Glomerular visceral epithelial cell (primary cell): ENCODE data around the gene E2F7.
"Not testable (repeated sequence)": the region's sequence is repeated elsewhere in the genome, so short reads cannot be mapped to it uniquely, and the experiment has no call there.

ENCODE experiments used
- DNase-seq: peaks from one replicate; pipeline ENCODE4 v3.0.0-alpha.2; 2016; ENCODE audit errors: extremely low spot score

The E2F7 gene, protein sequence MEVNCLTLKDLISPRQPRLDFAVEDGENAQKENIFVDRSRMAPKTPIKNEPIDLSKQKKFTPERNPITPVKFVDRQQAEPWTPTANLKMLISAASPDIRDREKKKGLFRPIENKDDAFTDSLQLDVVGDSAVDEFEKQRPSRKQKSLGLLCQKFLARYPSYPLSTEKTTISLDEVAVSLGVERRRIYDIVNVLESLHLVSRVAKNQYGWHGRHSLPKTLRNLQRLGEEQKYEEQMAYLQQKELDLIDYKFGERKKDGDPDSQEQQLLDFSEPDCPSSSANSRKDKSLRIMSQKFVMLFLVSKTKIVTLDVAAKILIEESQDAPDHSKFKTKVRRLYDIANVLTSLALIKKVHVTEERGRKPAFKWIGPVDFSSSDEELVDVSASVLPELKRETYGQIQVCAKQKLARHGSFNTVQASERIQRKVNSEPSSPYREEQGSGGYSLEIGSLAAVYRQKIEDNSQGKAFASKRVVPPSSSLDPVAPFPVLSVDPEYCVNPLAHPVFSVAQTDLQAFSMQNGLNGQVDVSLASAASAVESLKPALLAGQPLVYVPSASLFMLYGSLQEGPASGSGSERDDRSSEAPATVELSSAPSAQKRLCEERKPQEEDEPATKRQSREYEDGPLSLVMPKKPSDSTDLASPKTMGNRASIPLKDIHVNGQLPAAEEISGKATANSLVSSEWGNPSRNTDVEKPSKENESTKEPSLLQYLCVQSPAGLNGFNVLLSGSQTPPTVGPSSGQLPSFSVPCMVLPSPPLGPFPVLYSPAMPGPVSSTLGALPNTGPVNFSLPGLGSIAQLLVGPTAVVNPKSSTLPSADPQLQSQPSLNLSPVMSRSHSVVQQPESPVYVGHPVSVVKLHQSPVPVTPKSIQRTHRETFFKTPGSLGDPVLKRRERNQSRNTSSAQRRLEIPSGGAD

DNA sequence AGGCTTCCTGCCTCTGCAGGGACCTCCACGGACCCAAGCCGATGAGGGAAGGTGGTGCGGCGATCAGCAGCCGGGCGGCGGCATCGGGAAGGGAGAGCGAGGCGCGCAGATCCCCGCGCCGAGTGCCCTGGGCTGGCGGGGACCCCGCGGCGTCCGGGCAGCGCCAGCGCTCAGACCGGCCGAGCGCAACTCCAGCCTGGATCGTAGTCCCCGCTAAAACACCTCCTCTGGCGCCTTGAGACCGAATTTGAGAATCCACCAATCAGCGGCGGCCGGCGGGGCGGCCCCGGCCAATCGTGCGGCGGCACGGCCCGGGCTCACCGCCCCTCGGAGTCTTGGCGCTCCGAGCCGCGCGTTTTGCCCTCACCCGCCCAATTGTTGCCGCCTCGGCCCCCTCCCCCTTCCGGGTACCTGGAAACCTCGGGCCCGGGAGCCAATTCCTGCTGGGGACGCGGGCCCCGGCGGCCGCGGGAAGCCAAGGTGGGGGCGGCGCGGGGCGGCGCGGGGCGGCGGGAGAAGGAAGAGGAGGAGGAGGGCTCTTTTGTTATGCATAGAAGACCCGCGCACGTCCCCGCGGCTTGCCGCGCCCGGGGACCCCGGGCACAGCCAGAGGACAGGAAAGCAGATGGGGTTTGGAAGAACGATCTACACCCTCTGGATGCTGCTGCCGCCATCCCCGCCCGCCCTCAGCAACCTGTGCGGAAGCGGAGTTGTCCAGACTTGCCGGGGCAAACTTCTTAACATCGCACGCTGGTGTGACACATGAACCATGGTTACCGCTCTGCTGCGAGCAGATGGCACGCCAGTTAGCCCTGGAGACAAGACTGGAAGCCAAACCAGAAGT lies at the start of gene E2F7:
E2F7 (minus strand) TSS at position 209 of the 844 bp plus-strand sequence. CDS start 934 bp downstream, outside the sequence.
- DNase-seq: peak; percentile 96

DNA sequence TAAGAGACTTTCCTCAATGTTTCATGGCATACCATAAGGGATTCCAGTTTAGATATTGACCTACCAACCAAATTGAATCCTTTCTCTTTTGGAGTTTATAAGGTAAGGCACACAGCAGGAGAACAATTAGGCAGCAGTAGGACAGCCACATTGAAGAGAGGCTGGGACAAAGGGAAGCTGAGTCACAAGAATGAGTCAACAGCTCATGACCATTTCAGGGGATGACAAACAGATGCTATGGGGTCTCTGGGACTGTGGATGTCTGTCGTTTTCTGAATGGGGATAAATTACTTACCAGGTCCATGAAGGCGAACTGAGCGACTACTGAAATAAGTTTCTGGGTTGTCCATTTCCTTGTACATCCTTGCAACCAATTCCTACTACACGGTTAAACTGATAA lies 48.6 kb upstream of the E2F7 start:
- no peak for DNase-seq

DNA sequence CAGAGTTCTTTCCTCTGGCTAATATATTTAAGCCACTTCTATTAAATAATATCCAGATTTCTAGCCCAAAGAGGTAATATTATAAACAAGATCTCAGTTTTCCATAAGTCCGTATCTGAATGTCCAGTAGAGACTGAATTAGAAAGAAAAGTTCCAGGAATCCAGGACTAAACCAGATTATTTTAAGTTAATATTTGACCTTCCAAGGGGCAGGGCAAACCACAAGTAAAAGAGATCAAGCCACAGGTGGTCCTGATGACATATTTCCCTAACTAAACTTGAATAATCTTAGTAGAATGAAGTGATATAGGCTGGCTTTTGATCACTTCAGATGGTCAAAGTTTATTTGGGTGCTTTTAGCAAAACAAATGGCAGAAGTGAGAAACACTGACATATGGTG lies 43.3 kb upstream of the E2F7 start:
- peak; percentile 32 for DNase-seq

DNA sequence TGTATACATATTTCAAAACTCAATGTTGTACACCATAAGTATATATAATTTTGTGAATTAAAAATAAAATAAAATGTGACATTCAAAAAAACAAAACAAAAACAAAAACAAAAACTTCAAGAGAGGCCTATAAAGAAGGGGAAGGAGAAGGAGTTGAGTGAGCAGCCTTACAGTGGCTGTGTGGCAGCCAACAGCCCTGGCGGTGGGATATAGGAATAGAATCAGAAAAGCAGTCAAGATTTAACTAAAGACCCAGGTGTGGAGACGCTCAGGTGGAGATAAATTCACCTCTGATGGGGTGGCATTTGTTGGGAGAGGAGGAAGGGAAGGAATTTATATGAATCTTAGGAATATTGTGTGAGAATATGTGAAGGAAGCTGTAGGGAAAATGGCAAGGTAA lies 41.8 kb upstream of the E2F7 start:
- no peak for DNase-seq

DNA sequence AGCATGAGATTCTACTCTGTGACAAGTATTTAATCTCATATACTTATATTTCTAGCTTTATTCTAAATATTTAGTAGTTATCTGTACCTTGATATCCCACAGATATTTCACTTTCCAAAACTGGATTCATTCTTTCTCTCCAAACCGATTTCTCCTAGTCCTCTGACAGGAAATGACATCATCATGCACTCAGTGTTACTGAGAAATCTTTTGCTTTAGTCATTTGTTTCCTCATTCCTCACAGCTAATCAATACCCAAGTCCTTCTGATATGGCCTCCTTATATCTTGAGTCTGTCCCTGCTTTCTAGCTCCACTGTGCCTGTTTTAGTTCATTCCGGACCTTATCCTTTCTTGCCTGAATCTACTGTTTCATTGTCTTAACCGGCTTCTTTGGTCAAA lies 39.4 kb upstream of the E2F7 start:
- DNase-seq: no peak

DNA sequence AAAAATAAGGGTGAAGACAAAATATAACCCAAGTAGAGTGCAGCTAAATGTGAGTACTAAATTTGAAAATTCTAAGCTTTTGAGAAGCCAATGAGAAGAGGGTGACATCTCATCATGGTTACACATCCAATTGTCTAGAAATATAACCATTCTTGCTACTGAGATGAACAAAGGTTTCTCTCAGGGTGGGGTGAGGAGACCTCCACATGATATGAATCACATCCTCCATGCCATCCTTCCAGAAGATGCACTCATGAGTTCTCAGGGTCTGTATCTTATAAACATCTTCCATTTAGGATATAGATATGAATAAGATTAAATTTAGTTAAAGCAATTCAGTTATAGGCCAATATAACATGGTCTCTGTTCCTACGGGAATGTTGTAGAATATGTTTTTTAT lies 38.9 kb upstream of the E2F7 start:
- DNase-seq: no peak

DNA sequence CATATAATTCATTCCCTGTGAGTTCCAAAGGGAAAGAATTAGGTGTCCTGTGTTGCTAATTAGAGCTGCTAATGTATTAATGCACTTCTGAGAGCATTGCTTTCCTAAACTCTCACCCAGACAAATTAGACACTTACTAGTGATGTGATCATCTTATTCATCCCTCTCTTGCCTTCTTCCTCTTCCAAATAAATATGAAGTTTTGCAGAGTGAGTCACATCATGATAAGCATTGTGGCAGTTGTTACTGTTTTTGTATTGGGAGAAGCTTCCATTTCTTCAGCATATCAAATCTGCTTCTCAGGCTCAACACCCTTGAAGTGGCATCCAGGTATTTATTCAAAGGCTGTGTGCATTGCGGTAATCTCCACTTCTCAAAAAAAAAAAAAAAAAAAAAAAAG lies 37.3 kb upstream of the E2F7 start:
- DNase-seq: peak; percentile 32

DNA sequence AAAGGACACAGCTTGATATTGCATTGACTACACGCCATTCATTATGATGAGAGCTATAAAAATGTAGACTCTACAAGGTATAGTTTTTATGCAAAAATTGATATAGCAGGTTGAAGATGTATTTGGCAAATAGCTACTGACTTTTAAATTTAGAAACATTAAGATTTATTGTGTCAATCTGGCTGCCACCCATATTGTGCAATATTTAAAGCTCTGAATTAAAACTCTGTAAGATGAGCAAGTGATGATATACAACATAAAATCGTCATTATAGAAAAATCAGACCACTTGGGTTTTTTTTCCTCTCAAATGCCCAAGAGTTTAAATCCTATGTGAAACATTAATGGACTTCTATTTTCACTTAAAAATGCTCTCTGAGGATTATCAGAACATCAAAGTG lies 36.8 kb upstream of the E2F7 start:
- DNase-seq: no peak

DNA sequence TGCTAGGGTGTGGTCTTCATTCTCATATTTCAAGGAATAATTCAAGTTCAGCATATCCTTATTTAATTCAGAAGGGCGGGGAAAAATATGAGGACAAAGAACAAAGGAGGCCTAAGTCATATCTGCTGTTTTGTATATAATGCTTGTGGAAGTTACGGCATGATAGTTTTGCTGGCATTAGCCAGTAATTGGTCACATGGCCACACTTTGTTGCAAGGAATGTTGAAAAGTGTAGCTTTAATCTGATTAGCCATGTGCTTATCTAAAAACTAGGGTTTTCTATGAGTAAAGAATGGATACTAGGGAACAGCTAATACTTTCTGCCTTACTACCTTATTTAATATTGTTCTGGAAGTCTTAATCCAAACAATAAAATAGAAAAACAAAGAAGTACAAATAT lies 34.4 kb upstream of the E2F7 start:
- DNase-seq: no peak

DNA sequence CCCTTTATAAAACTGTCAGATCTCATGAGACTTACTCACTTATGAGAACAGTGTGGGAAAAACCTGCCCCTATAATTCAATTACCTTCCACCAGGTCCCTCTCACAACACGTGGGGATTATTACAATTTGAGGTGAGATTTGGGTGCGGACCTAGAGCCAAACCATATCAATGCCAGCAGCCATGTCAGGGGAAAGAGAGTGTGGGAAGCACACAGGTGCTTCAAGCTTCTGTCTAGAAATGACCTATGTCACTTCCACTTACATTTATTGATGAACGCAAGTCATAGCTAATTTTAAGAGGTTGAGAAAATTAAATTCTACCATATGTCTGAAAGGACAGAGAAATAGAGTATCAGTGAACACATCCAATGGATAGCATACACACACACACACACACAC lies 32.5 kb upstream of the E2F7 start:
- DNase-seq: no peak

DNA sequence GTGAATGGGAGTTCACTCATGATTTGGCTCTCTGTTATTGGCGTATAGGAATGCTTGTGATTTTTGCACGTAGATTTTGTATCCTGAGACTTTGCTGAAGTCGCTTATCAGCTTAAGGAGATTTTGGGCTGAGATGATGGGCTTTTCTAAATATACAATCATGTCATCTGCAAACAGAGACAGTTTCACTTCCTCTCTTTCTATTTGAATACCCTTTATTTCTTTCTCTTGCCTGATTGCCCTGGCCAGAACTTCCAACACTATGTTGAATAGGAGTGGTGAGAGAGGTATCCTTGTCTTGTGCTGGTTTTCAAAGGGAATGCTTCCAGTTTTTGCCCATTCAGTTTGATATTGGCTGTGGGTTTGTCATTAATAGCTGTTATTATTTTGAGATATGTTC lies 26.9 kb upstream of the E2F7 start:
- DNase-seq: not testable (repeated sequence)

DNA sequence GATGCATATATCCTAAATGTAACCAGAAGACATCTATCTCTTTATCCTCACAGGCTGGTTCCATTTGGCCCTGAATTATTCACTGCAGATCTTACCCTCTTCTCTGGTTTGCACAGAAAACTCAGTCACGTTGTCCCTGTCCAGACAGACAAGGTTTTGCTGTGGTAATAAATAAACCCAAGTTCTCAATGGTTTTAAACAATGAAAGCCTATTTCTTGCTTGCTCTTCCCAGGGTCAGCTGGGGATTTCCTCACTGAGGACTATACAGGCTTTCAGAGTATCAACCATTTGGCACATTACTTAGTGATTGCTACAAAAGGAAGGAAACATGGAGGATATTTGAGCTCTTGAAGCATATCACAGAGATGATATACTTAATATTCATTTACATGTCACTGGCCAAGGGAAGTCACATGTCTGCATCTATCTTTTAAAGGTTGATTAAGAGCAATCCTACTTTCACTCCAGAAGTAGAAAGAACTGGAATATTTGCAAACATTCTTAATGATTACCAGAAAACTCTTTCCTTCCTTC lies 24.4 kb upstream of the E2F7 start:
- no peak for DNase-seq

DNA sequence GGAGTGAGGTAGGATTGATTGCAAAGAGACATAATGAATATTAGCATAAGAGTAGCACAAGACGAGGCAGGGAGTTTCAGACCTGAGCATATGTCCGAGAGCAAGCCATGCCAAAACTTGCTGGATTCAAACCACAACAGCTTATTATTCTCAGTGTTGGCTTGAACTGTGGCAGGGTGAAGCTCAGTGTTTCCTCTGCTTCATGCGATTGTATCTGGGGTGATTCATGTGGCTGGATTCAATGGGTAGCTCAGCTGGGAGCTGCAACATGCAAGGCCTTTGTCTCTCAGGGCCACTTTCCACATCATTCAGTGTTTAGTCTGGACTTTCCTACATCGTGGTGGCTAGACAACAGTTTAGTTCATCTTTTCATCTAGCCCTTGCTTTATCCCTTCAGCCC lies 22.1 kb upstream of the E2F7 start:
- peak; percentile 26 for DNase-seq

DNA sequence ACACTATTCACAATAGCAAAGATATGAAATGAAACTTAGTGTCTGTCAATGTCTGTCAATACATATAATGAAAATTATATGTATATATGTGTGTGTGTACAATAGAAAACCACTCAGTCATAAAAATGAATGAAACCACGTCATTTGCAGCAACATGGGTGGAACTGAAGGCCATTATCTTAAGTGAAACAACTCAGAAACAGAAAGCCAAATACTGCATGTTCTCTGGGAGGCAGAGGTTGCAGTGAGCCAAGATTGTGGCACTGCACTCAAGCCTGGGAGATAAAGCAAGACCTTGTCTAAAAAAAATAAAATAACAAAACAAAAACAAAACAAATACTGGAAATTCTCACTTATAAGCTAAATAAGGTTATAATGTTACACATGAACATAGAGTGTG lies 16.7 kb upstream of the E2F7 start:
- DNase-seq: no peak

DNA sequence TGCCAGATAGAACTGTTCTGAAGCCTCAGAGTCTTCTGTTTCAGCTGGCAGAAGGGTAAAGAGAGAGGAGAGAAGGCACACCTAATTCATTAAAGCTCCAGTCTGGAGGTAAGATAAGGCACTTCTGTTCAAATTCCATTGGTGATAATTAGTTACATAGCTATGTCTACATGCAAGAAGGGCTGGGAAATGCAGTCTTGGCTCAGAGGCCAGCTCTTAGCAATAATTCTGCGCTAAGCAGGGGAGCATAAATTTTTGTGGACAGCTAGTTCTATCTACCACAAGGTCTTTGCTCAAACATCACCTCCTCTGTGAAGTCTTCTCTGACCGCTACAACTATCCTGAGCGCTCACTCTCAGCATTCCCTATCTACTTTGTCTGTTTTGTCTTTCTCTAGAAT lies 14.3 kb upstream of the E2F7 start:
- DNase-seq: no peak

DNA sequence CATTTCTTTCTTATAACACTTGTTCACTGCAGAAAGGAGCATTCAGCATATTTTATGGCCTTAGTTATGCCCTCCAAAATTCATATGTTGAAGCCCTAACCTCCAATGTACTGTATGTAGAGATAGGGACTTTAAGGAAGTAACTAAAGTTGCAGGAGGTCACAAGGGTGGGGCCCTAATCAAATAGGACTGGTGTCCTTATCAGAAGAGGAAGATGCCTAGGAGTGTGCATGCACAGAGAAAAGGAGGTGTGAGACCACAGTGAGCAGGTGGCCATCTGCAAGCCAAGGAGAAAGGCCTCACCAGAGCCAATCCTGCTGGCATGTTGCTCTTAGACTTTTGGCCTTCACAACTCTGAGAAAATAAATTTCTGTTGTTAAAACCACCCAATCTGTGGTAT lies 12.9 kb upstream of the E2F7 start:
- no peak for DNase-seq

DNA sequence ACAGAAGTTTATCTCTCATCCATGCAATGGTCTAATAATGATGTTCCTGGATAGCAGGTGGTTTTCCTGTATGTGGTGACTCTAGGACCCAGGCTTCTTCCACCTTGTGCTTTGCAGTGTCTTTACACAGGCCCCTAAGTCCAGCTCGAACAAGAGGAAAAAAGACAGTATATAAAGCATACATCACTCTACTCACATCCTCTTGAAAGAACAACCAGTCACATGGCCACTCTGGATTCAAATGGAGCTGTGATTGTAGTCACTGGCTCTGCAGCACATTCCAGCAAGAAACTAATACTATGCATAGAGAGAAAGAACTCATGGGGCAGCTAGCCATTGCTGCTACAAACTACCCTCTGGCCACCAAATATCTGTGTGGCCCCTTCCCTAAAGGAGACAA lies 11.5 kb upstream of the E2F7 start:
- DNase-seq: no peak

DNA sequence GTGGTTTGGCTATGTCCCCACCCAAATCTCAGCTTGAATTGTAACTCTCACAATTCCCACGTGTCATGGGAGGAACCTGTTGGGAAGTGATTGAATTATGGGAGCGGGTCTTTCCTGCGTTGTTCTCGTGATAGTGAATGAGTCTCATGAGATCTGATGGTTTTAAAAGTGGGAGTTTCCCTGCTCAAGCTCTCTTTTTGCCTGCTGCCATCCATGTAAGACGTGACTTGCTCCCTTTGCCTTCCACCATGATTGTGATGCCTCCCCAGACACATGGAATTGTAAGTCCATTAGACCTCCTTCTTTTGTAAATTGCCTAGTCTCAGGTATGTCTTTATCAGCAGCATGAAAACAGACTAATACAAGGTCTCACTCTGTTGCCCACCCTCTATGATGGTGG lies 8.5 kb upstream of the E2F7 start:
- not testable (repeated sequence) for DNase-seq

DNA sequence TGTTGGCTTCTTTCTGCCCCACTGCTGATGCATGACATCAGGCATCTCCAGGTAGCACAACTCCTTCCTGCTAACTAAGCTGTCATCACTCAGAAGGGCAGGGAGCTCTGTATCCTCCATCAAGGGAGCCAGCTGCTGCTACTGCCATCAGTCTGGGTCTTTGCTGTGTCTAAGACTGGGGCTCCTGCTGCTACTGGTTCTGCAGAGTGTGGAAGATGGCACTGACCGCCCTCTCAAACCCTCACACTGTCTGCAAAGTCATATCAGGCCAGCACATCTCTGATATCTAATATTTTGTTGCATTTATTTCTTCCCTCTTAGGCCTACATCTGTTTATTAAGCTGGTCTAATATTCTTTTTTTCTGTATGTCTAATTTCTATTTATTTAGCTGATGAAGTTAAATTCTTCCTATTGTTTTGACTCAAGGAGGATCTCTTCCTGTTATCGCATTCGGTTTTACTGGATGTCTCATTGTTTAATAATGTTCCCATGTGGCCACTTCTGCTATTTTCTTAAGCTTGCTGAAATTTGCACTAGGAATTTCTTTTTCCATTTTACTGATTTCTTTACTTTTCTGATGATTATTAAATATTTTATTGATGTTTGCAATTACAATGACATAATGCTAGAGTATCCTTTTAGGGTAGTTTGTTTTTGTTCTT lies 7.6 kb upstream of the E2F7 start:
- DNase-seq: no peak

DNA sequence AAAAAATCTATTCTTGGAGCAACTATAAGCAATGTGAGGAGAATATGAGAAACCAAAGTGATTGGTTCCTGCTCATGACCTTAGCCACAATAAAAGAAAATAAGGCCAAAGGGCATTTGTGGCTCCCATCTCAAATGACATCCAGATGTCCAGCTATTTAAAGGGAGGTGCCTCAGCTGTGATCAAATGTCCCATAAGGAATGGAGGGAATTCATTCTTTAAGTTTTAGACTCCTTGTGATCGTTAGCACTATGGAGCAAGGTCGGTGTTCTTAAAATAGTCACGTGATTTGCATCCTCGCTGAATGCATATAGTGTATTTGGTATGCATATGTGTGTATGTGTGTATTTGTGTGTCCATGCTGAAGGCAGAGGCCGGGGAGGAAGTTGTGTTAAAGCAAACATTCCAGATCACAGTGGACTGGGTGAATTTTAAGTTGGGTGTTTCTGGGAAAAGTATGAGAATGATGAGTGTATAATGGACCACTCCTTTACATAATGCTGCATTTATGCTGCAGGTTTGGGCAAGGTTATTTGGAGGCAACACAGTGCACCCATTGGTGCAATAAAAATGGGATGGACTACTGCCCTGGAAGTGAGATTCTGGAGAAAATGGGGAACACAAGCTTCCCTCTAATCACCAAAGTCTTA lies 5.6 kb upstream of the E2F7 start:
- no peak for DNase-seq

DNA sequence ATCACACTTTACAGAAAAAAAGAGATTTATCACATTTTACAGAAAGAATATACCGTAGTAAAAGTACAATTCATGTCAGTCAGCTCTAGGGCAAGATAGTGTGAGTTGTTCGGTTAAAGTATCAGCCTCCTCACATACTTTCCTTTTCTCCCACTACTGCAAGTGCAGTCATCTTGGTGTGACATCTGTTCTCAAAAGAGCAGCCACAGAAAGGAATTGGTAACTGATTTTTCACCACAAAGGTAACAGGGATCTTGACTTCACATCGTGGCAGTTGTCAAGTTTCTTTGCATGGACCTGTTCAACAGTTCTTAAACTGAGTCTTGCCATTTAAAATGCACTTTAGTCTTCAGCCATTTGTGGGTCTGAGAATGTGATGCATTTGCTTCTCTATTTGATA lies 5.0 kb upstream of the E2F7 start:
- peak; percentile 27 for DNase-seq
